OCI-LY3 (cell line): Measurements from ENCODE around the gene RNU1-2.

Source experiments
- H2AFZ ChIP-seq: fragments of 200-600, 300-600 bp; shearing (Covaris generic); 2 replicates; pipeline ENCODE4 v1.6.0; 2014; ENCODE audit warnings: antibody characterized with exemption, low read depth, low read length
- H3K27ac ChIP-seq: fragments of 200-600, 300-600 bp; sonication (generic); 2 replicates; pipeline ENCODE4 v1.5.1; 2014; ENCODE audit warnings: mild to moderate bottlenecking, low read length, moderate library complexity, mixed read lengths
- H3K27me3 ChIP-seq: fragments of 200-600, 300-600 bp; sonication (generic); 2 replicates; pipeline ENCODE4 v1.6.1; 2014; ENCODE audit warnings: low read depth, low read length, mixed read lengths
- H3K36me3 ChIP-seq: fragments of 200-600, 300-600 bp; sonication (generic); replicated peaks from 2 replicates; pipeline ENCODE3; 2014; ENCODE audit warnings: low read depth, low read length, mixed read lengths
- H3K4me1 ChIP-seq: fragments of 300-600, 200-600 bp; sonication (generic); 2 replicates; pipeline ENCODE4 v1.6.1; 2014; ENCODE audit warnings: low read length, mixed read lengths
- H3K4me2 ChIP-seq: fragments of 200-600, 300-600 bp; sonication (generic); 2 replicates; pipeline ENCODE4 v1.6.1; 2014; ENCODE audit warnings: low read length, mixed read lengths
- H3K4me3 ChIP-seq: fragments of 300-600, 200-600 bp; sonication (generic); 2 replicates; pipeline ENCODE4 v1.5.1; 2014; ENCODE audit warnings: antibody characterized with exemption, mild to moderate bottlenecking, low read length, moderate library complexity
- H3K79me2 ChIP-seq: fragments of 300-600, 200-600 bp; shearing (Covaris generic); 2 replicates; pipeline ENCODE4 v1.6.1; 2014; ENCODE audit warnings: mild to moderate bottlenecking, low read length, mixed read lengths
- H3K9ac ChIP-seq: fragments of 300-600, 200-600 bp; shearing (Covaris generic); 2 replicates; pipeline ENCODE4 v1.6.0; 2014; ENCODE audit warnings: mild to moderate bottlenecking, low read length, moderate library complexity
- H3K9me3 ChIP-seq: fragments of 200-600, 300-600 bp; shearing (Covaris generic); 2 replicates; pipeline ENCODE4 v1.6.1; 2014; ENCODE audit warnings: low read length, mixed read lengths; ENCODE audit not compliant: insufficient read depth
- H4K20me1 ChIP-seq: fragments of 200-600, 300-600 bp; sonication (generic); 2 replicates; pipeline ENCODE4 v1.6.1; 2016; ENCODE audit warnings: low read length, mixed read lengths; ENCODE audit not compliant: insufficient read depth
- CTCF ChIP-seq: fragments of 200-600, 300-600 bp; sonication (generic); IDR thresholded peaks from 2 replicates; pipeline ENCODE4 v1.5.1; 2014; ENCODE audit warnings: antibody characterized with exemption, low read length, low read depth
- EZH2phosphoT487 ChIP-seq: fragments of 200-600 bp; shearing (Covaris generic); IDR thresholded peaks from 2 replicates; pipeline ENCODE4 v1.6.1; 2018; ENCODE audit warnings: antibody characterized with exemption, mixed run types, low read depth

The RNU1-2 gene

GRCh38 chr1:16922466-16922865 is 26.7 kb downstream of the RNU1-2 start:
- Histone ChIP-seq H3K36me3 (no peaks in the 10 kb centered on the region), H3K9me3 (no peaks in the 10 kb centered on the region), H3K79me2 (no peaks in the 10 kb centered on the region), H3K9ac (no peak overlapping the region), H2AFZ (no peak overlapping the region), H3K27ac (no peak overlapping the region), H3K4me1 (0 out of 2 replicates have a peak, but pooled peaks cover 6% of the 10 kb centered on the region), H4K20me1 (no peaks in the 10 kb centered on the region), H3K4me3 (0 out of 2 replicates have a peak overlapping the region, but pooled peaks have one; percentile 83), H3K27me3 (no peaks in the 10 kb centered on the region), H3K4me2 (peak overlapping the region; percentile 90)
- TF ChIP-seq EZH2phosphoT487 (no peak), CTCF (no peak)

- Histone ChIP-seq H3K9me3 (no peaks in the 10 kb centered on the region), H3K27me3 (no peaks in the 10 kb centered on the region), H3K9ac (no peak overlapping the region), H2AFZ (no peak overlapping the region), H3K4me1 (0 out of 2 replicates have a peak, but pooled peaks cover 6% of the 10 kb centered on the region), H3K4me2 (no peak overlapping the region), H4K20me1 (no peaks in the 10 kb centered on the region), H3K79me2 (no peaks in the 10 kb centered on the region), H3K4me3 (no peak overlapping the region), H3K36me3 (no peaks in the 10 kb centered on the region), H3K27ac (no peak overlapping the region)
- TF ChIP-seq EZH2phosphoT487 (no peak), CTCF (no peak)
These were observed 27.2 kb downstream of the RNU1-2 start for GRCh38 chr1:16922885-16923431.

- no peaks in the 10 kb centered on the region for H3K36me3 ChIP-seq
- no peak overlapping the region for H3K9ac ChIP-seq
- no peaks in the 10 kb centered on the region for H4K20me1 ChIP-seq
- no peaks in the 10 kb centered on the region for H3K27me3 ChIP-seq
- no peak overlapping the region for H3K4me2 ChIP-seq
- H3K79me2 ChIP-seq: no peaks in the 10 kb centered on the region
- H3K4me3 ChIP-seq: no peak overlapping the region
- no peak overlapping the region for H2AFZ ChIP-seq
- H3K9me3 ChIP-seq: no peaks in the 10 kb centered on the region
- no peak overlapping the region for H3K27ac ChIP-seq
- H3K4me1 ChIP-seq: 0 out of 2 replicates have a peak, but pooled peaks cover 6% of the 10 kb centered on the region
- TF ChIP-seq EZH2phosphoT487: no peak
- TF ChIP-seq CTCF: no peak
These were observed 28.6 kb downstream of the RNU1-2 start for GRCh38 chr1:16924216-16924918.

- no peak overlapping the region for H3K27ac ChIP-seq
- H3K36me3 ChIP-seq: no peaks in the 10 kb centered on the region
- no peak overlapping the region for H3K9ac ChIP-seq
- 0 out of 2 replicates have a peak, but pooled peaks cover 6% of the 10 kb centered on the region for H3K4me1 ChIP-seq
- H3K9me3 ChIP-seq: no peaks in the 10 kb centered on the region
- H3K4me3 ChIP-seq: no peak overlapping the region
- no peak for TF ChIP-seq EZH2phosphoT487
- TF ChIP-seq CTCF: no peak
- H3K27me3 ChIP-seq: no peaks in the 10 kb centered on the region
- no peak overlapping the region for H2AFZ ChIP-seq
- no peak overlapping the region for H3K4me2 ChIP-seq
- no peaks in the 10 kb centered on the region for H4K20me1 ChIP-seq
- no peaks in the 10 kb centered on the region for H3K79me2 ChIP-seq
These were observed 29.2 kb downstream of the RNU1-2 start for GRCh38 chr1:16924919-16925477.
